ENCODE results near the gene CLN3.

The CLN3 gene

DNA sequence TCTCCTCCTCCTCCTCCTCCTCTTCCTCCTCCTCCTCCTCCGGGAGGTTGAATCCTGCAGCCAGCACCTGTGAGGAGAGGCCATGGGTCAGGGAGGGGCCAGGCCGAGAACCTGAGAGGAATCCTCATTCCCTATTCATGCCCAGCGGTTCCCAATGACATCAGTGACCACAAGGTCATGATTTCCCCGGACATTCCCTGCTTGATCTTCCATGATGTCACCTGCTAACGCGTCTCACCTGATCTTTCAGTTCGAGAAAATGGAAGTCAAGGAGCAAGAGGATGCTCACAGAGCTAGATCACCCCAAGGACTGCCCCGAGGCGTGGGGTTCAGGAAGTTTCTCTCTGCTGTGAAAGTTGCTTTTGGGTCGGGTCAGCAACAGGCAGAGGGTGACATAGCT lies 8.0 kb upstream of the CLN3 start:
- Histone ChIP-seq H3K36me3 (no peaks in the 10 kb centered on the region), H3K4me3 (ENCODE audit: low read depth, low read length) (no peak overlapping the region), H3K9me3 (no peaks in the 10 kb centered on the region), H3K4me1 (no peaks in the 10 kb centered on the region), H3K27me3 (no peaks in the 10 kb centered on the region)
- no peak for DNase-seq
- TF ChIP-seq, protein P1, sequence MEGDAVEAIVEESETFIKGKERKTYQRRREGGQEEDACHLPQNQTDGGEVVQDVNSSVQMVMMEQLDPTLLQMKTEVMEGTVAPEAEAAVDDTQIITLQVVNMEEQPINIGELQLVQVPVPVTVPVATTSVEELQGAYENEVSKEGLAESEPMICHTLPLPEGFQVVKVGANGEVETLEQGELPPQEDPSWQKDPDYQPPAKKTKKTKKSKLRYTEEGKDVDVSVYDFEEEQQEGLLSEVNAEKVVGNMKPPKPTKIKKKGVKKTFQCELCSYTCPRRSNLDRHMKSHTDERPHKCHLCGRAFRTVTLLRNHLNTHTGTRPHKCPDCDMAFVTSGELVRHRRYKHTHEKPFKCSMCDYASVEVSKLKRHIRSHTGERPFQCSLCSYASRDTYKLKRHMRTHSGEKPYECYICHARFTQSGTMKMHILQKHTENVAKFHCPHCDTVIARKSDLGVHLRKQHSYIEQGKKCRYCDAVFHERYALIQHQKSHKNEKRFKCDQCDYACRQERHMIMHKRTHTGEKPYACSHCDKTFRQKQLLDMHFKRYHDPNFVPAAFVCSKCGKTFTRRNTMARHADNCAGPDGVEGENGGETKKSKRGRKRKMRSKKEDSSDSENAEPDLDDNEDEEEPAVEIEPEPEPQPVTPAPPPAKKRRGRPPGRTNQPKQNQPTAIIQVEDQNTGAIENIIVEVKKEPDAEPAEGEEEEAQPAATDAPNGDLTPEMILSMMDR (IDR thresholded peaks at IDR 0.05; ENCODE audit: low read depth, low read length), result no peak

DNA sequence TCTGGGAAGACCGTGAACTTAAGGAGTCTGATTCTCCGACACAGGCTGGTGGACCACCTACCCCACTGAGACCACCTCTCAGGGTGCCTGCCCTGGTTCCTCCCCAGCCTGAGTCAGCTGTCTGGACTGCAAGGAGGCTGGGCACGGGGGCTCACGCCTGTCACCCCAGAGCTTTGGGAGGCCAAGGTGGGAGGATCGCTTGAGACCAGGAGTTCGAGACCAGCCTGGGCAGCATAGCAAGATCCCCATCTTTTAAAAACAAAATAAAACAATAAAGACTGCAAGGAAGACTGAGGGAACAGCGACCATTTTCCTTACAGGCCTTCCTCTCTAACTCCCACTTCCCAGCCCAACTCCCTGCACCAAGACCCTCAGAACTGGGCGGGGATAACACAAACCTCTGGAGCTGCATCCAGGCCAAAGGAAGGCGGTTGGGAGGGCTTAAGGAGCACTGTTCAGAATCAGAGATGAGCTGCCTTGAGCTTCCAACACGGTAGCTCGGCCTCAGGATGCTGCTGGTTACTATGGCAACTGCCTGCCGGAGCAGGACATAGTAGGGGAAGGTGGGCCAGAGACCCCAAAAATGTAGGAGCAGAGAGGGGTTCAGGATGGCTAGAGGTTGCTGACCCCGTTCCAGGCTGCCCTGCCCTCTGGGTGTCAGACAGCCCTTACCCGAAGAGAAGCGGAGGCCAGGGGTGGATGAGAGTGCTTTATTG lies 7.0 kb upstream of the CLN3 start:
- no peak for DNase-seq
- no peak overlapping the region for H3K4me3 ChIP-seq (ENCODE audit: low read depth, low read length)
- no peaks in the 10 kb centered on the region for H3K27me3 ChIP-seq
- H3K4me1 ChIP-seq, result no peaks in the 10 kb centered on the region
- TF ChIP-seq, protein P1 (IDR thresholded peaks at IDR 0.05; ENCODE audit: low read depth, low read length), result no peak
- no peaks in the 10 kb centered on the region for H3K9me3 ChIP-seq
- H3K36me3 ChIP-seq, result no peaks in the 10 kb centered on the region

DNA sequence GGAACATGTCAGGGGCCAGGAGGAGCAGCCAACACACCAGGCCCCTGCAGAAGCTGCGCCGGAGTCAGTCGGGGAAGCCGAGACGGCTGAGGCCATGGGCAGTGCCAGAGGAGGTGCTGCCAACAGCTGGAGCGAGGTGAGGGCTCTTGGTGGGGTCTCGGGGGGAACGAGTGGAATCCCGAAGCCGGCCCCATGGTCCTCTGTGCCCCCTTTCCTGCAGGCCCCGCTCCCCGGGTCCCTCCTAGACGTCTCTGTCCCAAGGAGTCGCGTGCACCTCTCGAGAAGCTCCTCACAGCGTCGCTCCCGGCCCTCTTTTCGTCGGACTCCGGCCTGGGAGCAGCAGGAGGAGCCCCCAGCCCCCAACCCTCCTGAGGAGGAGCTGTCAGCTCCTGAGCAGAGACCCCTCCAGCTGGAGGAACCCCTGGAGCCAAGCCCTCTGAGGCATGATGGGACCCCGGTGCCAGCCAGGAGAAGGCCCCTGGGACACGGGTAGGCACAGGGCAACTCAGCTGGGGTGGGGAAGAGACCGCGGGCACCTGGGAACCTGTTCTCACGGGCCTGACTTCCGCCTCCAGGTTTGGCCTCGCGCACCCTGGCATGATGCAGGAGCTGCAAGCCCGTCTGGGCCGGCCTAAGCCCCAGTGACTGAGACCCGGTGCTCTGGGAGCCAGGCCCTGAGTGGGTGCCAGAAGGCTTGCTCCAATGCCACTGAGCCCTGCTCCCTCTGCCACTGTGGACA lies 6.2 kb upstream of the CLN3 start:
- H3K27me3 ChIP-seq, result no peaks in the 10 kb centered on the region
- no peaks in the 10 kb centered on the region for H3K36me3 ChIP-seq
- H3K9me3 ChIP-seq, result no peaks in the 10 kb centered on the region
- no peaks in the 10 kb centered on the region for H3K4me1 ChIP-seq
- DNase-seq, result no peak
- TF ChIP-seq, protein P1 (IDR thresholded peaks at IDR 0.05; ENCODE audit: low read depth, low read length), result no peak
- H3K4me3 ChIP-seq (ENCODE audit: low read depth, low read length), result no peak overlapping the region

DNA sequence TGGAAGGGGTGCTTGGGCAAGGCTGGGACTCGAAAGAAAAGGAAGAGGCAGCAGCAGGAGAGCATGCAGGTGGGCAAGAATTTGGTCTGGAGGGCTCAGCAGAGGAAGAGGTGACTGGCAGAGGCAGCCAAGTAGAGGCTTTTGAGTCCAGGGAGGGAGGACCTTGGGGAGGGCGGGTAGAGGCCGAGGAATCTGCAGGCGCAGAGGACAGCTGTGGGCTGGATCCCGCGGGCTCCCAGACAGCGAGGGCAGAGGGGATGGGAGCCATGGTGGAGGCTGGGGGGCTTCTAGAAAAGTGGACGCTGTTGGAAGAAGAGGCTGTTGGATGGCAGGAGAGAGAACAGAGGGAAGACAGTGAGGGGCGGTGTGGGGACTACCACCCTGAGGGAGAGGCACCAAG lies 5.5 kb upstream of the CLN3 start:
- no peaks in the 10 kb centered on the region for H3K9me3 ChIP-seq
- TF ChIP-seq, protein P1 (IDR thresholded peaks at IDR 0.05; ENCODE audit: low read depth, low read length), result no peak
- H3K27me3 ChIP-seq, result no peaks in the 10 kb centered on the region
- DNase-seq, result no peak
- no peaks in the 10 kb centered on the region for H3K36me3 ChIP-seq
- H3K4me3 ChIP-seq (ENCODE audit: low read depth, low read length), result no peak overlapping the region
- no peaks in the 10 kb centered on the region for H3K4me1 ChIP-seq

DNA sequence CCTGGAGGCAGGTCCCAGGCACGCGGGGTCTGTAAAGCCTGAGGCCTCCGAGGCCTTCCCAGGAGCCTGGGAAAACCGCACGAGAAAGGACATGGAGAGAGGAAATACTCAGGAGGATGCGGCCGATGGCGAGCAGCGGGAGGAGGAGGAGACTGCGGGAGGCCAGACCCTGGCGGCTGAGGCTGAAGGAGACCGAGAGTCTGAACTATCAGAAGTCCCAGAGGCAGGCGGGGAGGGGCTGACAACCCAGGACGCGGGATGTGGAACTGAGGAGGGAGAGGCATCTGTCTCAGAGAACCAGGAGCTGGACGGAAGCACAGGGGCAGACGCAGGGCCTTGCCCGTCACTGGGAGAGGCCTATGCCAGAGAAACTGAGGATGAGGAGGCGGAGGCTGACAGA lies 5.0 kb upstream of the CLN3 start:
- Histone ChIP-seq H3K4me1 (no peaks in the 10 kb centered on the region), H3K36me3 (no peaks in the 10 kb centered on the region), H3K9me3 (no peaks in the 10 kb centered on the region), H3K27me3 (no peaks in the 10 kb centered on the region), H3K4me3 (ENCODE audit: low read depth, low read length) (no peak overlapping the region)
- TF ChIP-seq, protein P1 (IDR thresholded peaks at IDR 0.05; ENCODE audit: low read depth, low read length), result no peak
- DNase-seq, result no peak
